Breast epithelium (tissue), 4 donors: ENCODE measurements around the gene PLSCR1. TPM values are rescaled to one million over a fixed set of nuclear protein-coding genes. Genes with fewer than 3 reads are reported as not detected.

Experiments
- DNase-seq, 2 donors: peaks; one replicate each; pipeline ENCODE4 v3.0.0-alpha.2; 2019; ENCODE audit warnings: low spot score in 2 of 2
- H3K27ac ChIP-seq, 2 donors: fragments of 200-600 bp; sonication (generic) in 1 of 2; one replicate each; pipeline ENCODE4 v1.5.1; 2016 to 2019; ENCODE audit warnings: mild to moderate bottlenecking in 1 of 2
- H3K27me3 ChIP-seq, 2 donors: fragments of 200-600 bp; sonication (generic) in 1 of 2; one replicate each; pipeline versions ENCODE4 v1.5.1 to v1.6.0; 2017 to 2019; ENCODE audit warnings: control low read depth in 1 of 2, mild to moderate bottlenecking in 1 of 2
- H3K36me3 ChIP-seq: fragments of 200-600 bp; one replicate; pipeline ENCODE4 v1.5.1; 2019
- H3K4me1 ChIP-seq, 2 donors: fragments of 200-600 bp; sonication (generic); one replicate each; pipeline ENCODE4 v1.5.1; 2016 to 2019; ENCODE audit warnings: control low read depth in 1 of 2
- H3K4me3 ChIP-seq, 3 donors: fragments of 200-600 bp; sonication (generic); 1 replicate in 2 of 3; 2 replicates in 1 of 3; pipeline ENCODE4 v1.5.1; 2016 to 2019; ENCODE audit warnings: mild to moderate bottlenecking in 3 of 3, moderate library complexity in 2 of 3
- H3K9me3 ChIP-seq, 2 donors: fragments of 200-600 bp; sonication (generic) in 1 of 2; one replicate each; pipeline ENCODE4 v1.5.1; 2016 to 2019; ENCODE audit warnings: control low read depth in 1 of 2
- POLR2A ChIP-seq: fragments of 450-650 bp; IDR thresholded peaks from one replicate; pipeline ENCODE4 v1.6.1; 2016; ENCODE audit warnings: antibody characterized with exemption, mild to moderate bottlenecking, moderate library complexity
- POLR2AphosphoS5 ChIP-seq, 3 donors: sonication (generic); formaldehyde crosslinking; IDR thresholded peaks; one replicate each; pipeline ENCODE4 v1.6.1; 2017; ENCODE audit warnings: antibody characterized with exemption in 3 of 3
- intact Hi-C: fragments of 100-400 bp; cut with DNase I; formaldehyde crosslinking; loops from one replicate; pipeline ENCODE4 v1.15.1; 2023; ENCODE audit warnings: low total_unique reads
- total RNA-seq, 3 donors: library from RNA; depleted of rRNA; stranded (reverse); fragments of >200 nt; gene quantifications; one replicate each; pipeline ENCODE4 v1.1.0, GENCODE V29; 2016
- TF ChIP-seq, protein P1 (sequence below), 3 donors: fragments of 450-650 bp; IDR thresholded peaks; one replicate each; pipeline ENCODE4 v1.5.1; 2016 to 2017; ENCODE audit warnings: antibody characterized with exemption in 3 of 3, mild to moderate bottlenecking in 3 of 3, moderate library complexity in 3 of 3

The PLSCR1 gene
- total RNA-seq, 3 donors from 2014 or later = 81.8 to 149 (median 148) TPM

DNA sequence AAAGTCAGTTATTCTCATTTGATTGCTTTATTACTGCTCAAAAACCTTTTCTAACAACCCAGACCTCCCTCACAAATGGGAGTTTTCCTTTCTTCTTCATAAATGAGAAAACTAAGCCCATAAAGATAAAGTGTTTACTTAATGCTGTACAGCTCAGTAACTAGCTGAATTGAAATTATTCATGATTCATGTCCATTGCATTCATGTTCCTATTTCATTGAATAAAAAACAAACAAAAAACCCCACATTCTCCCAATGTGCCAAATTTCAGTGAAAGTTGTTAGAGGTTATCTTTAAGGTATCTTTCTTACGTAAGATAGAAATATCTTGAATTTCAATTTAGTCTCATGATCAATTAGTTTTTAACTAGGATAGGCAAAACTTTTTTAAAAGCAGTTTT is 77.8 kb downstream of the PLSCR1 start:
- Histone ChIP-seq H3K36me3 (no peaks in the 10 kb centered on the region), H3K9me3 (no peaks in the 10 kb centered on the region), H3K4me3 (no peak overlapping the region), H3K27ac (no peak overlapping the region), H3K4me1 (peaks cover 0 to 5% of the 10 kb centered on the region in 2 donors), H3K27me3 (no peaks in the 10 kb centered on the region)
- DNase-seq = no peak
- no peak for TF ChIP-seq POLR2AphosphoS5 (IDR thresholded peaks at IDR 0.05)
- TF ChIP-seq, protein P1, sequence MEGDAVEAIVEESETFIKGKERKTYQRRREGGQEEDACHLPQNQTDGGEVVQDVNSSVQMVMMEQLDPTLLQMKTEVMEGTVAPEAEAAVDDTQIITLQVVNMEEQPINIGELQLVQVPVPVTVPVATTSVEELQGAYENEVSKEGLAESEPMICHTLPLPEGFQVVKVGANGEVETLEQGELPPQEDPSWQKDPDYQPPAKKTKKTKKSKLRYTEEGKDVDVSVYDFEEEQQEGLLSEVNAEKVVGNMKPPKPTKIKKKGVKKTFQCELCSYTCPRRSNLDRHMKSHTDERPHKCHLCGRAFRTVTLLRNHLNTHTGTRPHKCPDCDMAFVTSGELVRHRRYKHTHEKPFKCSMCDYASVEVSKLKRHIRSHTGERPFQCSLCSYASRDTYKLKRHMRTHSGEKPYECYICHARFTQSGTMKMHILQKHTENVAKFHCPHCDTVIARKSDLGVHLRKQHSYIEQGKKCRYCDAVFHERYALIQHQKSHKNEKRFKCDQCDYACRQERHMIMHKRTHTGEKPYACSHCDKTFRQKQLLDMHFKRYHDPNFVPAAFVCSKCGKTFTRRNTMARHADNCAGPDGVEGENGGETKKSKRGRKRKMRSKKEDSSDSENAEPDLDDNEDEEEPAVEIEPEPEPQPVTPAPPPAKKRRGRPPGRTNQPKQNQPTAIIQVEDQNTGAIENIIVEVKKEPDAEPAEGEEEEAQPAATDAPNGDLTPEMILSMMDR (IDR thresholded peaks at IDR 0.05) = no peak
- no peak for TF ChIP-seq POLR2A
- intact Hi-C loops = no loop called here

DNA sequence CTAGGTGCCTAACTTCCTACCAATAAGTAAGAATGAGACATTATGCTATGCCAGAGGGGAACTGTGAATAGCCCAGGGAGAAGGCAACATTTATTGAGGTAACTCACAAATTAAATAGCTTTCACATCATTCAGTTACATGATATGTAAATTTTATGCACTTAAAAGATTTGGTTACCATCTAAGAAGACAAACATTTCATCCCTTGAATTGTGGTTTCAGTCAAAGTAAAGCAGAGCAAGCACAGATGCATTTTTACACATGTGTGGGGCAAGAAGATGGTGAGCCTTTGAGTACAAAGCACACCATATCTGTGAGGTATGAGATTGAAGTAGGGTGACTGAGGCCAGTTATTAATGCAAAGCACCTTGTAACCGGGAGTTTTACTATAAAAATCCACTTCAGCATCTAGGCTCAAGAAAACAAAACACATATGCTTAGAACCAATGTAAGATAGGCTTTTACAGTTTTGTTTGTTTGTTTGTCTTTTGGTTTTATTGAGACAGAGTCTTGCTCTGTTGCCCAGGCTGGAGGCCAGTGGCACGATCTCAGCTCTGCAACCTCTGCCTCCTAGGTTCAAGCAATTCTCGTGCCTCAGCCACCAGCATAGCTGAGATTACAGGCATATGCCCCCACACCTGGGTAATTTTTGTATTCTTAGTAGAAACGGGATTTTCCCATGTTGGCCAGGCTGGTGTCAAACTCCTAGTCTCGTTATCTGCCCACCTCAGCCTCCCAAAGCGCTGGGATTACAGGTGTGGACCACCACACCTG is 78.5 kb downstream of the PLSCR1 start:
- intact Hi-C loops = no loop called here
- H3K4me1 ChIP-seq = peaks cover 0 to 5% of the 10 kb centered on the region in 2 donors
- no peak for DNase-seq
- H3K36me3 ChIP-seq = no peaks in the 10 kb centered on the region
- H3K27ac ChIP-seq = no peak overlapping the region
- TF ChIP-seq POLR2A = no peak
- TF ChIP-seq, protein P1 (IDR thresholded peaks at IDR 0.05) = no peak
- TF ChIP-seq POLR2AphosphoS5 (IDR thresholded peaks at IDR 0.05) = no peak
- no peak overlapping the region for H3K4me3 ChIP-seq
- no peaks in the 10 kb centered on the region for H3K9me3 ChIP-seq
- no peaks in the 10 kb centered on the region for H3K27me3 ChIP-seq

Other genes with a start within 250 kb of the PLSCR1 start
- 1 to 10 TPM in 1 of 3 donors, under 1 TPM in 1, not detected in 1; 0.73 to 2.0 TPM for gene PLSCR2, start 75.0 kb downstream of the PLSCR1 start, total RNA-seq
- not detected for gene PLSCR5, start 60.7 kb upstream of the PLSCR1 start, total RNA-seq